HepG2 (cell line): ENCODE measurements around the gene SMAD7. TPM values are rescaled to one million over a fixed set of nuclear protein-coding genes. Genes with fewer than 3 reads are reported as not detected.

ENCODE experiments used
- ARNT ChIP-seq: fragments of 450-650 bp; IDR thresholded peaks from 2 replicates; pipeline ENCODE4 v1.6.1; 2017
- ARNT2 ChIP-seq: sonication (generic); formaldehyde crosslinking; IDR thresholded peaks from 2 replicates; pipeline ENCODE4 v1.8.0; 2022; ENCODE audit warnings: mild to moderate bottlenecking, low read depth, missing genetic modification reagents, moderate library complexity
- CREM ChIP-seq, 2 experiments: sonication (generic) in 1 of 2; formaldehyde crosslinking in 1 of 2; IDR thresholded peaks; 2 replicates each; pipeline versions ENCODE4 v1.4.0 to v1.6.1; 2016 to 2020; ENCODE audit warnings: antibody characterized with exemption in 1 of 2, mild to moderate bottlenecking in 1 of 2, missing genetic modification reagents in 1 of 2
- DNMT1 ChIP-seq: sonication (generic); formaldehyde crosslinking; IDR thresholded peaks from 2 replicates; pipeline ENCODE4 v1.5.1; 2020; ENCODE audit warnings: mild to moderate bottlenecking, missing genetic modification reagents
- ELF3 ChIP-seq: IDR thresholded peaks from 2 replicates; pipeline ENCODE4 v1.6.1; 2016; ENCODE audit warnings: missing genetic modification reagents, missing compliant biosample characterization
- ESRRA ChIP-seq: sonication (generic); formaldehyde crosslinking; IDR thresholded peaks from 2 replicates; pipeline ENCODE4 v1.5.1; 2020; ENCODE audit warnings: mild to moderate bottlenecking, low read depth, missing genetic modification reagents
- GATAD2A ChIP-seq: IDR thresholded peaks from 2 replicates; pipeline ENCODE4 v1.6.1; 2016
- KDM4B ChIP-seq: sonication (generic); formaldehyde crosslinking; IDR thresholded peaks from 2 replicates; pipeline ENCODE4 v1.4.0; 2020; ENCODE audit warnings: missing genetic modification reagents
- KDM5A ChIP-seq: fragments of 200-600 bp; sonication (generic); IDR thresholded peaks from 2 replicates; pipeline ENCODE4 v1.7.0; 2018; ENCODE audit warnings: antibody characterized with exemption, mild to moderate bottlenecking, low read length, borderline replicate concordance
- MAX ChIP-seq: IDR thresholded peaks from 2 replicates; pipeline ENCODE4 v1.6.1; 2012; ENCODE audit warnings: inconsistent platforms
- NFE2L1 ChIP-seq: sonication (generic); formaldehyde crosslinking; IDR thresholded peaks from 2 replicates; pipeline ENCODE4 v1.4.0; 2020; ENCODE audit warnings: missing genetic modification reagents, mild to moderate bottlenecking, borderline replicate concordance
- PHF5A ChIP-seq: IDR thresholded peaks from one replicate; pipeline ENCODE4 v1.6.1; 2018; ENCODE audit warnings: low read depth, missing genetic modification reagents; ENCODE audit not compliant: unreplicated experiment
- PTBP1 ChIP-seq: fragments of 200-400 bp; formaldehyde crosslinking; IDR thresholded peaks from 2 replicates; pipeline ENCODE4 v1.6.1; 2018; ENCODE audit warnings: low read length, low read depth; ENCODE audit not compliant: poor library complexity, severe bottlenecking
- YEATS4 ChIP-seq: sonication (generic); formaldehyde crosslinking; IDR thresholded peaks from 2 replicates; pipeline ENCODE4 v1.4.0; 2020; ENCODE audit warnings: missing genetic modification reagents, borderline replicate concordance
- ZHX1 ChIP-seq: sonication (generic); formaldehyde crosslinking; IDR thresholded peaks from 2 replicates; pipeline ENCODE4 v1.8.1; 2022; ENCODE audit warnings: low read depth, mild to moderate bottlenecking, missing genetic modification reagents
- ZNF136 ChIP-seq: sonication (generic); formaldehyde crosslinking; IDR thresholded peaks from 2 replicates; pipeline ENCODE4 v1.8.1; 2022; ENCODE audit warnings: low read depth, mild to moderate bottlenecking, moderate library complexity, missing genetic modification reagents
- ZNF496 ChIP-seq: sonication (generic); formaldehyde crosslinking; IDR thresholded peaks from 2 replicates; pipeline ENCODE4 v1.8.1; 2023; ENCODE audit warnings: mild to moderate bottlenecking, moderate library complexity, missing genetic modification reagents; ENCODE audit not compliant: insufficient replicate concordance
- ZNF614 ChIP-seq: IDR thresholded peaks from 2 replicates; pipeline ENCODE4 v1.6.1; 2018; ENCODE audit warnings: missing biosample characterization, missing genetic modification reagents, inconsistent platforms, borderline replicate concordance
- ZSCAN25 ChIP-seq: sonication (generic); formaldehyde crosslinking; IDR thresholded peaks from 2 replicates; pipeline ENCODE4 v1.8.0; 2022; ENCODE audit warnings: mild to moderate bottlenecking, missing genetic modification reagents
- ZZZ3 ChIP-seq: sonication (generic); formaldehyde crosslinking; IDR thresholded peaks from 2 replicates; pipeline ENCODE4 v1.4.0; 2020; ENCODE audit warnings: missing genetic modification reagents, mild to moderate bottlenecking, borderline replicate concordance
- polyA plus RNA-seq, 8 experiments: library from polyadenylated mRNA; depleted of rRNA in 3 of 8; stranded (reverse) in 7 of 8; unstranded in 1 of 8; fragments of >200 nt; fragmentation: Illumina TruSeq in 4 of 8; extraction: Trizol in 4 of 8; gene quantifications; 2 replicates each; pipeline versions ENCODE4 v1.2.1 to v1.2.3, GENCODE V29; 2011 to 2016; ENCODE audit warnings: low read depth in 4 of 8, missing spikeins in 1 of 8, mixed read lengths in 1 of 8; ENCODE audit not compliant: insufficient read depth in 1 of 8
- total RNA-seq, 5 experiments: library from RNA; depleted of rRNA; stranded (reverse); fragments of >200 nt; fragmentation: Illumina TruSeq; extraction: Trizol; gene quantifications; 2 replicates each; pipeline ENCODE4 v1.2.3, GENCODE V29; 2016; ENCODE audit warnings: low read depth in 1 of 5
- TF ChIP-seq, protein P1 (sequence below): IDR thresholded peaks from 2 replicates; pipeline ENCODE4 v1.6.1; 2016; ENCODE audit warnings: missing biosample characterization, missing genetic modification reagents, low read depth
- TF ChIP-seq, protein P2 (sequence below): IDR thresholded peaks from 2 replicates; pipeline ENCODE4 v1.6.1; 2016; ENCODE audit warnings: mild to moderate bottlenecking

Gene SMAD7
- total and polyA plus RNA-seq, 2 of the 13 experiments (the other 11 are each of a cell fraction or from before 2014, with no cell fraction given), result 17.4 to 24.7 TPM

DNA sequence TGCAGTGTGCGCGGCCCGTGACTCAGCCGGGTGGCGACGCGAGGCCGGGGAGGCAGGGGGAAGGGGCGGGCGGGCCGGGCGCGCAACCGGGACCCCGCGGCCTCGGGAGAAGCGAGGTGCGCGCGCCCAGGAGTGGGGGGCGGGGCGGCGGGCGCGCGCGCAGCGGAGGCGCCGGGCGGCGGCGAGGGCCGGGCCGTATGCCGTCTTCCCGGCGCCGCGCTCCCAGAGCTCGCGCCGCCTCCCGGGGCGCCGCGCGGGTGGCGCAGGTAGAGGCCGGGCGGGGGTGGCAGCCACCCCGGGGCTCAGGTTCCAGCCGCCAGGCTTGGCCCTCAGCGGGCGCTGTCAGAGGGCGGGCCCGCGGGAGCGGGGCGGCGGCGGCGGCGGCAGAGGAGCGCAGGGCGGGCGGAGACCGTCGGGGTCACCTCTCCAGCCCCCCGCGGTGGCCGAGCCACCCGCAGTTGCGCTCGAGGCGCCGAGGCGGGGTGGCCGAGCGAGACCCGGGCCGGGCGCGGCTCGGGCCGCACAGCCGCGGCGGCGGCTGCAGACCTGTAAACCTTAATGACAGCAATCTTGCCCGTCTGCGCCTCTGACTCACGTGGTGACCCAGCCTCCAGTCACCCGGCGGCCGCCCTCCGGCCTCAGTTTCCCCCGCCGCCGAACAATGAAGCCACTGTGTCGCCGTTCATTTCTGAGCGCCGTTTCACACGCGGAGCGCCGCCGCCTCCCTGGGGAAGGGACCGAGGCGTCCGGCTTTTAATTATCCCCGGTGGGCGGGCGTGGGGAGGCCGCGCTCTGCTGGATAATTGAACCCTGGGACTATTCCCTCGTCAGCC lies 25.3 kb upstream of the SMAD7 start (continued):
- TF ChIP-seq, protein P1, sequence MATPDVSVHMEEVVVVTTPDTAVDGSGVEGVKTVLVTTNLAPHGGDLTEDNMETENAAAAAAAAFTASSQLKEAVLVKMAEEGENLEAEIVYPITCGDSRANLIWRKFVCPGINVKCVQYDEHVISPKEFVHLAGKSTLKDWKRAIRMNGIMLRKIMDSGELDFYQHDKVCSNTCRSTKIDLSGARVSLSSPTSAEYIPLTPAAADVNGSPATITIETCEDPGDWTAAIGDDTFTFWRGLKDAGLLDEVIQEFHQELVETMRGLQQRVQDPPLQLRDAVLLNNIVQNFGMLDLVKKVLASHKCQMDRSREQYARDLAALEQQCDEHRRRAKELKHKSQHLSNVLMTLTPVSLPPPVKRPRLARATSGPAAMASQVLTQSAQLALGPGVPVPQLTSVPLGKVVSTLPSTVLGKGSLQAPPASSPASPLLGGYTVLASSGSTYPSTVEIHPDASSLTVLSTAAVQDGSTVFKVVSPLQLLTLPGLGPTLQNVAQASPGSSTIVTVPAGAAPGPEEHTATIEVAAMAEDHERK (CRISPR knock-in tag), result no peak
- no peak for TF ChIP-seq PHF5A
- TF ChIP-seq ESRRA (CRISPR knock-in tag), result no peak
- TF ChIP-seq NFE2L1 (CRISPR knock-in tag), result no peak
- TF ChIP-seq ELF3, result no peak
- no peak for TF ChIP-seq PTBP1
- no peak for TF ChIP-seq KDM5A
- no peak for TF ChIP-seq KDM4B (CRISPR knock-in tag)
- no peak for TF ChIP-seq ARNT2
- TF ChIP-seq ZHX1, result no peak
- TF ChIP-seq GATAD2A (CRISPR knock-in tag), result no peak
- no peak for TF ChIP-seq DNMT1
- TF ChIP-seq ZNF496, result no peak
- TF ChIP-seq ARNT, result no peak
- peak; percentile 51; the same call in 1 of the 2 replicates for TF ChIP-seq YEATS4
- TF ChIP-seq ZSCAN25 (CRISPR knock-in tag), result 0 out of 2 replicates have a peak, but pooled peaks have one; percentile 5
- TF ChIP-seq ZNF136 (CRISPR knock-in tag), result no peak
- TF ChIP-seq ZNF614 (CRISPR knock-in tag), result no peak
- no peak for TF ChIP-seq ZZZ3
- TF ChIP-seq, protein P2, sequence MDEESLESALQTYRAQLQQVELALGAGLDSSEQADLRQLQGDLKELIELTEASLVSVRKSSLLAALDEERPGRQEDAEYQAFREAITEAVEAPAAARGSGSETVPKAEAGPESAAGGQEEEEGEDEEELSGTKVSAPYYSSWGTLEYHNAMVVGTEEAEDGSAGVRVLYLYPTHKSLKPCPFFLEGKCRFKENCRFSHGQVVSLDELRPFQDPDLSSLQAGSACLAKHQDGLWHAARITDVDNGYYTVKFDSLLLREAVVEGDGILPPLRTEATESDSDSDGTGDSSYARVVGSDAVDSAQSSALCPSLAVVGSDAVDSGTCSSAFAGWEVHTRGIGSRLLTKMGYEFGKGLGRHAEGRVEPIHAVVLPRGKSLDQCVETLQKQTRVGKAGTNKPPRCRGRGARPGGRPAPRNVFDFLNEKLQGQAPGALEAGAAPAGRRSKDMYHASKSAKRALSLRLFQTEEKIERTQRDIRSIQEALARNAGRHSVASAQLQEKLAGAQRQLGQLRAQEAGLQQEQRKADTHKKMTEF (CRISPR knock-in tag), result no peak
- peak; percentile 20; the same call in 1 of the 2 replicates for TF ChIP-seq MAX
- TF ChIP-seq CREM (IDR thresholded peaks at IDR 0.05), result no peak
- TF ChIP-seq CREM (CRISPR knock-in tag; IDR thresholded peaks at IDR 0.05), result no peak
